RWPE2 (cell line): ENCODE data around the gene MYL3.

Experiments
- ATAC-seq: fragments of 200-7000 bp; cut with Tn5 transposase; 3 replicates; pipeline ENCODE4 v1.9.1; 2021; ENCODE audit warnings: low read depth
- DNase-seq: peaks from one replicate; pipeline ENCODE4 v3.0.0-alpha.2; 2020; ENCODE audit warnings: low spot score
- H3K27ac ChIP-seq: fragments of 450-650 bp; 2 replicates; pipeline ENCODE4 v1.5.1; 2017; ENCODE audit warnings: mild to moderate bottlenecking; ENCODE audit not compliant: poor library complexity, severe bottlenecking
- H3K27me3 ChIP-seq: fragments of 250-450 bp; sonication (Bioruptor Pico); 2 replicates; pipeline ENCODE4 v1.5.1; 2021; ENCODE audit warnings: mild to moderate bottlenecking, moderate library complexity; ENCODE audit not compliant: insufficient read depth, poor library complexity, severe bottlenecking
- H3K36me3 ChIP-seq: fragments of 250-450 bp; sonication (Bioruptor Pico); 2 replicates; pipeline ENCODE4 v1.5.1; 2020; ENCODE audit warnings: low read depth, mild to moderate bottlenecking, moderate library complexity
- H3K4me1 ChIP-seq: fragments of 250-450 bp; sonication (Bioruptor Pico); 2 replicates; pipeline ENCODE4 v1.5.1; 2021; ENCODE audit warnings: mild to moderate bottlenecking, moderate library complexity; ENCODE audit not compliant: insufficient read depth, poor library complexity, severe bottlenecking
- H3K4me3 ChIP-seq: fragments of 250-450 bp; sonication (Bioruptor Pico); 2 replicates; pipeline ENCODE4 v1.5.1; 2021; ENCODE audit warnings: mild to moderate bottlenecking, moderate library complexity; ENCODE audit not compliant: severe bottlenecking
- H3K9me3 ChIP-seq: fragments of 250-450 bp; sonication (Bioruptor Pico); 2 replicates; pipeline ENCODE4 v1.5.1; 2021; ENCODE audit warnings: mild to moderate bottlenecking, moderate library complexity; ENCODE audit not compliant: severe bottlenecking
- TF ChIP-seq, protein P1 (sequence below): fragments of 450-650 bp; IDR thresholded peaks from one replicate; pipeline ENCODE4 v1.5.1; 2017; ENCODE audit warnings: mild to moderate bottlenecking, moderate library complexity; ENCODE audit not compliant: poor library complexity, severe bottlenecking

Gene MYL3

DNA sequence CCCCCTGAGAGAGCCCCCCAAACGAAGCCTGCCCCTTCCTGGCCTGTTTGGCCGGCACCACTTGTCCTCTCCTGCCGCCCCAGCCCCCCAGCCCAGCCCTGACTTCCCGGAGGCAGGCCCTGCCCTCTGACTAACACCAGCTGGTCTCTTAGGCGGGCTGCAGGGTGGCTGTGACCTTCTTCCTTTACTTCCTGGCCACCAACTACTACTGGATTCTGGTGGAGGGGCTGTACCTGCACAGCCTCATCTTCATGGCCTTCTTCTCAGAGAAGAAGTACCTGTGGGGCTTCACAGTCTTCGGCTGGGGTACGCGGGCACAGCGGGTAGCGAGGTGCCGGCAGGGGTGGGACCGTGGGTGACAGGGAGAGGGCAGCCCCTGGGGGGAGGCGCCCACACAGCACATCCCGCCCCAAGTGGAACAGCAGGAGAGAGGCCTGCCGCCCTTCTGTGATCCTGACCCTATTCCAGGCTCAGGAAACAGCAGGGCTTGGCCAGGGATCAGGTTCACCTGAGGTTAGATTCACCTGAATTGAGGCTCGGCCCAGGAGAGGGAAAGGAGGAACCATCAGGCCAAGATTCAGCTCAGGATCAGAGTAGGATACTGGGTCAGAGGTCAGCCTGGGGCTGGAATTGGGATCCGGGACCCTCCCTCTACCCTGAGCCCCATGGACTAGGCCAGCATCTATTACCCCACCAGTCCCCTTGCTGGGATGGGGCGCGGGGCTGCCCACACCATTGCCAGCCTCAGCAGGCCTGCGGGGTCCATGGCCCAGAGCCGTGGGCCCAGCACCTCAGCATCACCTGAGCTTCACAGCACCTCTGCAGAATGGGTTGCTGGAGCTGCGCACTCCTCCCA, 36.1 kb upstream of the MYL3 start:
- Histone ChIP-seq H3K4me1 (no peaks in the 10 kb centered on the region), H3K4me3 (no peak overlapping the region), H3K27me3 (no peaks in the 10 kb centered on the region), H3K27ac (no peak overlapping the region), H3K36me3 (no peaks in the 10 kb centered on the region), H3K9me3 (no peaks in the 10 kb centered on the region)
- DNase-seq (peak; percentile 51), ATAC-seq (no peak)
- TF ChIP-seq, protein P1, sequence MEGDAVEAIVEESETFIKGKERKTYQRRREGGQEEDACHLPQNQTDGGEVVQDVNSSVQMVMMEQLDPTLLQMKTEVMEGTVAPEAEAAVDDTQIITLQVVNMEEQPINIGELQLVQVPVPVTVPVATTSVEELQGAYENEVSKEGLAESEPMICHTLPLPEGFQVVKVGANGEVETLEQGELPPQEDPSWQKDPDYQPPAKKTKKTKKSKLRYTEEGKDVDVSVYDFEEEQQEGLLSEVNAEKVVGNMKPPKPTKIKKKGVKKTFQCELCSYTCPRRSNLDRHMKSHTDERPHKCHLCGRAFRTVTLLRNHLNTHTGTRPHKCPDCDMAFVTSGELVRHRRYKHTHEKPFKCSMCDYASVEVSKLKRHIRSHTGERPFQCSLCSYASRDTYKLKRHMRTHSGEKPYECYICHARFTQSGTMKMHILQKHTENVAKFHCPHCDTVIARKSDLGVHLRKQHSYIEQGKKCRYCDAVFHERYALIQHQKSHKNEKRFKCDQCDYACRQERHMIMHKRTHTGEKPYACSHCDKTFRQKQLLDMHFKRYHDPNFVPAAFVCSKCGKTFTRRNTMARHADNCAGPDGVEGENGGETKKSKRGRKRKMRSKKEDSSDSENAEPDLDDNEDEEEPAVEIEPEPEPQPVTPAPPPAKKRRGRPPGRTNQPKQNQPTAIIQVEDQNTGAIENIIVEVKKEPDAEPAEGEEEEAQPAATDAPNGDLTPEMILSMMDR: no peak

DNA sequence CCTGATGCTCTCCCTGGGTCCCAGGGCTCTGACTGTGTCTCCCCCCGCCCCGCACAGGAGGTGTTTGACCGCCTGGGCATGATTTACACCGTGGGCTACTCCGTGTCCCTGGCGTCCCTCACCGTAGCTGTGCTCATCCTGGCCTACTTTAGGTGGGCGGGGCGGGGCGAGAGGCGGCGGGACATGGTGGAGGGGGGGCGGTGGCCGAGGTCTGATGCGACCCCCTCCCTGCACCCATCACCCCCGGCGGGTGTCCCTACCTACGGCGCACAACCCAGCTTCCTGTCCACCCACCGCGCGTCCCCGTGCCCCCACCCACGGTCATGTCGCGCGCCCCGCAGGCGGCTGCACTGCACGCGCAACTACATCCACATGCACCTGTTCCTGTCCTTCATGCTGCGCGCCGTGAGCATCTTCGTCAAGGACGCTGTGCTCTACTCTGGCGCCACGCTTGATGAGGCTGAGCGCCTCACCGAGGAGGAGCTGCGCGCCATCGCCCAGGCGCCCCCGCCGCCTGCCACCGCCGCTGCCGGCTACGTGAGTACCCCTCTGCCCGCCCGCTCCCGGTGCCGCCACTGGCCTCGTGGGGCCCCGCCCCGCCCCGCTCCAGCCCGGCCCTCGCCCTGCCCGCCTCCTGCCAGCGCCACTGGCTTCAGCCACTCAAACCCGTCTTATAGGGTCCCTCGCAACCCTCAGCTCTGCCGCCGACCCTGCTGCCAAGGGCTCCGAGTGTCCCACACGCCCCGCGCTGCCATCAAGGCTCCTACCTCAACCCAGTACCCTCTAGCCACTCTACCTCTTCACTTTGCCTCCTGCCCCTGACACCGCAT, 35.3 kb upstream of the MYL3 start:
- no peak overlapping the region for H3K4me3 ChIP-seq
- DNase-seq: peak; percentile 57
- H3K4me1 ChIP-seq: no peaks in the 10 kb centered on the region
- TF ChIP-seq, protein P1: no peak
- no peak overlapping the region for H3K27ac ChIP-seq
- H3K36me3 ChIP-seq: no peaks in the 10 kb centered on the region
- no peaks in the 10 kb centered on the region for H3K9me3 ChIP-seq
- H3K27me3 ChIP-seq: no peaks in the 10 kb centered on the region
- ATAC-seq: no peak

DNA sequence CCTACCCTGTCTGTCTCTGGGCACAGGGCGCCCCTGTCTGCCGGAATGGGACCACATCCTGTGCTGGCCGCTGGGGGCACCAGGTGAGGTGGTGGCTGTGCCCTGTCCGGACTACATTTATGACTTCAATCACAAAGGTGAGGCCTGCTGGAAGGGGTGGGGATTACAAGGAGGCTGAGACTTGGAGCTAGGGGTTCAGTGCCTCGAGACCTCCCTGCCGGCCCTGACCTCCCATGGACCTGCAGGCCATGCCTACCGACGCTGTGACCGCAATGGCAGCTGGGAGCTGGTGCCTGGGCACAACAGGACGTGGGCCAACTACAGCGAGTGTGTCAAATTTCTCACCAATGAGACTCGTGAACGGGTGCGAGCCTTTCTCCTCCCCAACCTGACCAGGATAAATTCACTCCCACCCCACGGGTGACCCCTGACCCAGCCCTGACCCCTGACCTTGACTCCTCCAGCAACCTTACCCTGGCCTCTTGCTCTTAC, 34.6 kb upstream of the MYL3 start:
- no peaks in the 10 kb centered on the region for H3K9me3 ChIP-seq
- no peaks in the 10 kb centered on the region for H3K4me1 ChIP-seq
- no peak overlapping the region for H3K4me3 ChIP-seq
- no peaks in the 10 kb centered on the region for H3K36me3 ChIP-seq
- ATAC-seq: no peak
- H3K27ac ChIP-seq: no peak overlapping the region
- DNase-seq: no peak
- TF ChIP-seq, protein P1: no peak
- H3K27me3 ChIP-seq: no peaks in the 10 kb centered on the region

DNA sequence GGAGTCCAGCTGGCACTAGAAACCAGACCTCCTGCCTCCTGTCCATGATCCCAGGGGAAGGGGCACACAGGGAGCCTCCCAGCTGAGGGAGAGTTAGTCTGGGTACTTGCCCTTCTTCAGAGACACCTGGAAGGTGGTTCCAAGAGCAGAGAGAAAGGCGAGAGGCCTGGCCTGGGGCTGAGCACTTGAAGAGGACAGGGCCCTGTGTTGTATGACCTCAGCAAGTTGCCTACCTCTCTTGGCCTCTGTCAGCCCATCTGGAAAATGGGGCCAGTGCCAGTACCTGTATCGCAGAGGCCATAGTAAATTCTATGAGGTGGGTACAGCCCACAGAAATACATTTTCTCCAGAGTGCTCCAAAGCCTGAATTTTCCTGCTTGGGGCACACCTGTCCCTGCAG, 33.8 kb upstream of the MYL3 start:
- ATAC-seq: no peak
- H3K4me1 ChIP-seq: no peaks in the 10 kb centered on the region
- no peak overlapping the region for H3K27ac ChIP-seq

More for the DNA sequence above, 33.8 kb upstream of the MYL3 start:
- TF ChIP-seq, protein P1: no peak
- H3K27me3 ChIP-seq: no peaks in the 10 kb centered on the region
- no peak for DNase-seq
- H3K9me3 ChIP-seq: no peaks in the 10 kb centered on the region
- H3K4me3 ChIP-seq: no peak overlapping the region
- H3K36me3 ChIP-seq: no peaks in the 10 kb centered on the region
